Left lung (tissue), 10 donors: ENCODE data around the gene NLRC5. TPM values are rescaled to one million over a fixed set of nuclear protein-coding genes. Genes with fewer than 3 reads are reported as not detected.
A peak's percentile ranks its signal among the peaks of the same experiment; 100 is the strongest.

Experiments used
- ATAC-seq: fragments of 200-7000 bp; cut with Tn5 transposase; one replicate; pipeline ENCODE4 v1.9.1; 2020; ENCODE audit warnings: moderate library complexity
- DNase-seq, 4 donors: peaks; one replicate each; pipeline ENCODE4 v3.0.0-alpha.2; 2013 to 2020
- H3K27ac ChIP-seq, 2 donors: fragments of 200-600 bp; sonication (generic) in 1 of 2; one replicate each; pipeline versions ENCODE4 v1.5.0 to v1.8.0; 2020 to 2021
- H3K27me3 ChIP-seq, 2 donors: fragments of 200-600 bp; sonication (generic) in 1 of 2; one replicate each; pipeline versions ENCODE4 v1.5.0 to v1.8.0; 2020 to 2021
- H3K36me3 ChIP-seq, 2 donors: fragments of 200-600 bp; sonication (generic) in 1 of 2; one replicate each; pipeline versions ENCODE4 v1.5.0 to v1.8.0; 2020 to 2021
- H3K4me1 ChIP-seq, 2 donors: fragments of 200-600 bp; one replicate each; pipeline ENCODE4 v1.8.0; 2021
- H3K4me3 ChIP-seq, 2 donors: fragments of 200-600 bp; sonication (generic) in 1 of 2; one replicate each; pipeline versions ENCODE4 v1.5.0 to v1.8.0; 2020 to 2021; ENCODE audit warnings: mild to moderate bottlenecking in 1 of 2
- H3K9me3 ChIP-seq, 2 donors: fragments of 200-600 bp; sonication (generic) in 1 of 2; one replicate each; pipeline versions ENCODE4 v1.5.0 to v1.8.0; 2020 to 2021
- intact Hi-C, 2 donors: fragments of 100-400 bp; cut with DNase I; formaldehyde crosslinking; loops; one replicate each; pipeline versions ENCODE4 v1.11.2 to v1.14.2; 2022
- polyA plus RNA-seq, 6 donors: library from polyadenylated mRNA; unstranded; fragments of 120-200 nt; gene quantifications; one replicate each; pipeline ENCODE4 v1.2.1, GENCODE V29; 2013; ENCODE audit not compliant: insufficient read length in 6 of 6
- total RNA-seq, 2 donors: library from RNA; stranded (reverse); fragmentation: NEBNext Ultra II Directional; extraction: Animal tissue kit (Norgen Biotek cat#: 25700); gene quantifications; one replicate each; pipeline ENCODE4 v1.2.1, GENCODE V29; 2021
- TF ChIP-seq, protein P1 (sequence below), 2 donors: fragments of 200-600 bp; sonication (generic) in 1 of 2; IDR thresholded peaks; one replicate each; pipeline versions ENCODE4 v1.5.0 to v1.8.0; 2021; ENCODE audit warnings: antibody characterized with exemption in 2 of 2
- donor health status: DM: no; HTN: yes; CAD: no.
- donor health status: DM: no; HTN: no; CAD: no.

NLRC5 gene
- total and polyA plus RNA-seq, 8 donors = 9.8 to 93.3 (median 12.9) TPM

DNA sequence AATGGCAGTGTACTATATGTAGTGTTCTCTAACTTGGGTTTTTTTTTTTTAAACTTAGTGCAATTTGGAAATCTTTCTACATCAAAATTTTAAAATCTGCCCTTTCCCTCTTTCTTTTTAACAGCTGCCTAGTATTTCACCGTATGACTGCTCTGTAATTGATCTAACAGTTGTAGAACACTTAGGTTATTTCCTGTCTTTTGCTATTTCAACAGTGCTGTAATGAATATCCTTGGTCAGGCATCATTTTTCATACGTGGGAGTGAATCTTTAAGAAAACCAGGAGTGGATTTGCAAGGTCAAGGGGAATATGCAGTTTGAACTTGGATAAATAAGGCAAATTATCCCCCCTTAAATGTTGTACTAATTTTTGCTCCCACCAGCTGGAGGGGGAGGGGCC lies 3.8 kb downstream of the NLRC5 start:
- Histone ChIP-seq H3K27me3 (no peaks in the 10 kb centered on the region), H3K4me1 (peaks cover 18 to 76% of the 10 kb centered on the region in 2 donors), H3K27ac (no peak overlapping the region), H3K36me3 (peaks cover 0 to 11% of the 10 kb centered on the region in 2 donors), H3K4me3 (no peak overlapping the region), H3K9me3 (no peaks in the 10 kb centered on the region)
- intact Hi-C loops = no loop called here
- ATAC-seq (no peak), DNase-seq (no peak)
- TF ChIP-seq, protein P1, sequence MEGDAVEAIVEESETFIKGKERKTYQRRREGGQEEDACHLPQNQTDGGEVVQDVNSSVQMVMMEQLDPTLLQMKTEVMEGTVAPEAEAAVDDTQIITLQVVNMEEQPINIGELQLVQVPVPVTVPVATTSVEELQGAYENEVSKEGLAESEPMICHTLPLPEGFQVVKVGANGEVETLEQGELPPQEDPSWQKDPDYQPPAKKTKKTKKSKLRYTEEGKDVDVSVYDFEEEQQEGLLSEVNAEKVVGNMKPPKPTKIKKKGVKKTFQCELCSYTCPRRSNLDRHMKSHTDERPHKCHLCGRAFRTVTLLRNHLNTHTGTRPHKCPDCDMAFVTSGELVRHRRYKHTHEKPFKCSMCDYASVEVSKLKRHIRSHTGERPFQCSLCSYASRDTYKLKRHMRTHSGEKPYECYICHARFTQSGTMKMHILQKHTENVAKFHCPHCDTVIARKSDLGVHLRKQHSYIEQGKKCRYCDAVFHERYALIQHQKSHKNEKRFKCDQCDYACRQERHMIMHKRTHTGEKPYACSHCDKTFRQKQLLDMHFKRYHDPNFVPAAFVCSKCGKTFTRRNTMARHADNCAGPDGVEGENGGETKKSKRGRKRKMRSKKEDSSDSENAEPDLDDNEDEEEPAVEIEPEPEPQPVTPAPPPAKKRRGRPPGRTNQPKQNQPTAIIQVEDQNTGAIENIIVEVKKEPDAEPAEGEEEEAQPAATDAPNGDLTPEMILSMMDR (IDR thresholded peaks at IDR 0.05) = no peak

DNA sequence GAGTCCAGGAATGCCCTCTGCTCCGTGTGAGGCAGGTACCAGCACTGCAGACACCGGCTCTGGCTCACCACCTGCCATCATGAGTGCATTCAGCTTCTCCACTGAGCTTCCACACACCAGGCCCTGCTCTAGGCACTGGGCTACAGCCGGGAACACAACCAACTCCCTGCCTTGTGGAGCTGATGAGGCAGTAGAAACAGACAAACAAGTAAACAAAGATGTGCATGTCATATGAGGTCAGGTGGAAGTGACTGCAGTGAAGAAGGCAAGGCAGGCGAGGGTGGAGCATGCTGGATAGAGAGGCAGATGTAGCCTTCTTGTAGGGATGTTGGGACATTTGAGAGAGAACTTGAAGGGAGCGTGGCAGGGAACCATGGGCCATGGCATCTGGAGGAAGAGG lies 5.0 kb downstream of the NLRC5 start:
- TF ChIP-seq, protein P1 (IDR thresholded peaks at IDR 0.05) = no peak
- no peaks in the 10 kb centered on the region for H3K9me3 ChIP-seq
- H3K4me1 ChIP-seq = peaks cover 12 to 80% of the 10 kb centered on the region in 2 donors
- DNase-seq (no peak), ATAC-seq (no peak)
- intact Hi-C loops = no loop called here
- no peak overlapping the region for H3K4me3 ChIP-seq
- H3K27me3 ChIP-seq = no peaks in the 10 kb centered on the region
- peak overlapping the region in 1 of 2 donors; percentile 37 for H3K27ac ChIP-seq
- H3K36me3 ChIP-seq = peaks cover 0 to 11% of the 10 kb centered on the region in 2 donors

DNA sequence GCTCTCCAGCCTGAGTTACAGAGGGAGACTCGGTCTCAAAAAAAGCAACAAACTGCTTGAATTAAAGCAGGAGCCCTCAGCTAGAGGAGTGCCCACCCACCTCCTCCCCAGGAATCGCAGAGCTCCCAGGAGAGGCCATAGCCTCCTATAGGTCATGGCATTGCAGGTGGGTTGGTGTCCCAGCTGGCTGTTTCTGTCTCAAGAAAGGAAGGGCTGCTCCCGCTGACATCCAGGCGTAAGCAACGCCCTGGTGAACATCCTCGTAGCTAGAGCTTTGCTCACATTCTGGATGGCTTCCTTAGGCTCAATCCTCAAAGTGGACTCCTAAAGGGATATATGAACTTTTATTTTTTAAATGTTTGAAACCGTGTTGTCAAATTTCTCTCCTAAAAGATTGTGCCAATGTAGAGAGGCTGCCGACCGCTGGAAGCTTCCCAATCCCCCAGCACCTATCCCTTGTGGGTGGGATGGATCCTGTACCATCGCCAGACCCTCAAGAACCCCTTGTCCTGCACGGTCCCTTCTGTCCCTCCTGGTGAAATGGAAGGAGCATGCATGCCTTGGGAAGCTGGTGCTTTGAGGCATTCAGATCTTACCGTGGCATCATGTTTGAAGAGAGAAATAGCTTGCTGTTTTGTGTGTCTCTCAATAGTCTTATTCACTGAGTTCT lies 5.9 kb downstream of the NLRC5 start:
- intact Hi-C loops = no loop called here
- H3K27me3 ChIP-seq = no peaks in the 10 kb centered on the region
- TF ChIP-seq, protein P1 (IDR thresholded peaks at IDR 0.05) = no peak
- no peaks in the 10 kb centered on the region for H3K9me3 ChIP-seq
- DNase-seq (no peak), ATAC-seq (no peak)
- peaks cover 0 to 11% of the 10 kb centered on the region in 2 donors for H3K36me3 ChIP-seq
- H3K4me3 ChIP-seq = no peak overlapping the region
- peak overlapping the region in 1 of 2 donors; percentile 37 for H3K27ac ChIP-seq
- peaks cover 8 to 83% of the 10 kb centered on the region in 2 donors for H3K4me1 ChIP-seq

DNA sequence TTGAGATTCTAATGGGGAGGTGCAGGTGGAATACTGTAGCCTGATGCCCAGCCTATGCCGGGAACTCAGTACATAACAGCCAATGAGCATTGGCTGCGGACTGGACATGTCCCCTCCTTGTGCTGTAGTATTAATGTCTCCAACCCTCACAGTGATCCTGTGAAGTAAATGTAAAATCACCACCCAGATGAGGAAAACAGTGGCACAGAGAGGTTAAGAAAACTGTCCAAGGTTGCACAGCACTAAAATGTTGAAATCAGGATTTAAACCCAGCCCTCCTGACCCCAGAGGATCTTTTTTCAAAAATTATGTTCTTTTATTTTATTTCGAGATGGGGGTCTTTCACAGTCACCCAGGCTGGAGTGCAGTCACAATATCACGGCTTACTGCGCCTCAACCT lies 7.9 kb downstream of the NLRC5 start:
- TF ChIP-seq, protein P1 (IDR thresholded peaks at IDR 0.05) = no peak
- DNase-seq (no peak), ATAC-seq (no peak)
- Histone ChIP-seq H3K27me3 (no peaks in the 10 kb centered on the region), H3K4me1 (peaks cover 0 to 78% of the 10 kb centered on the region in 2 donors), H3K27ac (no peak overlapping the region), H3K4me3 (no peak overlapping the region), H3K9me3 (no peaks in the 10 kb centered on the region), H3K36me3 (peaks cover 0 to 11% of the 10 kb centered on the region in 2 donors)
- intact Hi-C loops = no loop called here

DNA sequence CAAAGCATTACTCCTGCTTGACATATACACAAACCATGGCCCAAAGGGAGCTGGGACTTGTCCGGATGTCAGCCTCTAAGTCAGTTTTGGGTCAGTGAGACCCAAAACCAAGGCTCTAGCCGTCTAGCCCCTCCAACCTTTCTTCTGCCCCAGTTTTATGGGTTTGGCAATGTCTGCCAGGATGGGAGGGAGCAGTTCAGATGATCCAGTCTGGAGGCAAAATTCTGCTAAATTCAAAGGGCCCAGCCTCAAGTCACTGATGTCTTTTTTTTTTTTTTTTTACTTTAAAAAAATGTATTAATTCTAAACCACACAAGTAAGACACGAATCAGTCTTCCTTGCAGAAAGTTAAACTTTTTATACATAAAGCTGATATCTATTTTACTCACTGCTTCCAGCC lies 8.6 kb downstream of the NLRC5 start:
- H3K4me1 ChIP-seq = peaks cover 0 to 72% of the 10 kb centered on the region in 2 donors
- H3K9me3 ChIP-seq = no peaks in the 10 kb centered on the region
- ATAC-seq (no peak), DNase-seq (no peak)
- intact Hi-C loops = no loop called here
- H3K27me3 ChIP-seq = no peaks in the 10 kb centered on the region
- peak overlapping the region in 1 of 2 donors; percentile 77 for H3K27ac ChIP-seq
- no peak overlapping the region for H3K4me3 ChIP-seq
- peaks cover 0 to 11% of the 10 kb centered on the region in 2 donors for H3K36me3 ChIP-seq
- TF ChIP-seq, protein P1 (IDR thresholded peaks at IDR 0.05) = no peak
